Erythroblast (primary cell): ENCODE results near the gene MGAT4B.

Experiments used
- GATA1 ChIP-seq: IDR thresholded peaks from 2 replicates; pipeline ENCODE4 v1.6.1; 2011; ENCODE audit warnings: low read depth, mild to moderate bottlenecking, control low read depth, low read length, moderate library complexity
- POLR2A ChIP-seq: IDR thresholded peaks from 2 replicates; pipeline ENCODE4 v1.6.1; 2011; ENCODE audit warnings: mild to moderate bottlenecking, low read length

- TF ChIP-seq POLR2A (no peak), GATA1 (no peak)
Measured at GRCh38 chr5:179823937-179824744, 17.5 kb upstream of the MGAT4B start.
